Rectal smooth muscle tissue (tissue), 1 donor: ENCODE measurements around the gene TMEM129.

ENCODE experiments used
- H3K27ac ChIP-seq: one replicate; pipeline ENCODE4 v1.7.0; 2013; ENCODE audit warnings: low read depth, low read length, inconsistent platforms
- H3K27me3 ChIP-seq: one replicate; pipeline ENCODE4 v1.7.0; 2013; ENCODE audit warnings: low read length; ENCODE audit not compliant: control insufficient read depth, insufficient read depth
- H3K36me3 ChIP-seq: one replicate; pipeline ENCODE4 v1.7.0; 2013; ENCODE audit warnings: low read length; ENCODE audit not compliant: control insufficient read depth, insufficient read depth
- H3K4me1 ChIP-seq: one replicate; pipeline ENCODE4 v1.7.0; 2013; ENCODE audit warnings: low read length; ENCODE audit not compliant: control insufficient read depth, insufficient read depth
- H3K4me3 ChIP-seq: one replicate; pipeline ENCODE4 v1.7.0; 2013; ENCODE audit warnings: low read length
- H3K9ac ChIP-seq: one replicate; pipeline ENCODE4 v1.7.0; 2013; ENCODE audit warnings: low read length

The TMEM129 gene

GRCh38 chr4:1763550-1764080 lies 42.5 kb upstream of the TMEM129 start:
- Histone ChIP-seq H3K9ac (no peak overlapping the region), H3K27me3 (peaks cover 17% of the 10 kb centered on the region), H3K4me1 (peaks cover 2% of the 10 kb centered on the region), H3K4me3 (no peak overlapping the region), H3K36me3 (no peaks in the 10 kb centered on the region), H3K27ac (no peak overlapping the region)

- Histone ChIP-seq H3K27me3 (peaks cover 14% of the 10 kb centered on the region), H3K4me3 (no peak overlapping the region), H3K4me1 (peaks cover 2% of the 10 kb centered on the region), H3K36me3 (no peaks in the 10 kb centered on the region), H3K27ac (no peak overlapping the region), H3K9ac (no peak overlapping the region)
These were observed 42.0 kb upstream of the TMEM129 start for GRCh38 chr4:1763070-1763549.

- H3K9ac ChIP-seq, result no peak overlapping the region
- peaks cover 2% of the 10 kb centered on the region for H3K4me1 ChIP-seq
- H3K27me3 ChIP-seq, result peaks cover 11% of the 10 kb centered on the region
- H3K27ac ChIP-seq, result no peak overlapping the region
- H3K4me3 ChIP-seq, result no peak overlapping the region
- no peaks in the 10 kb centered on the region for H3K36me3 ChIP-seq
These were observed 41.3 kb upstream of the TMEM129 start for GRCh38 chr4:1762264-1763010.

- Histone ChIP-seq H3K27ac (no peak overlapping the region), H3K27me3 (peaks cover 9% of the 10 kb centered on the region), H3K36me3 (no peaks in the 10 kb centered on the region), H3K4me1 (peaks cover 2% of the 10 kb centered on the region), H3K9ac (no peak overlapping the region), H3K4me3 (no peak overlapping the region)
These were observed 40.1 kb upstream of the TMEM129 start for GRCh38 chr4:1761130-1761689.

GRCh38 chr4:1760521-1761071 lies 39.5 kb upstream of the TMEM129 start:
- Histone ChIP-seq H3K27ac (no peak overlapping the region), H3K27me3 (peaks cover 5% of the 10 kb centered on the region), H3K4me1 (peaks cover 2% of the 10 kb centered on the region), H3K9ac (no peak overlapping the region), H3K36me3 (no peaks in the 10 kb centered on the region), H3K4me3 (no peak overlapping the region)

- Histone ChIP-seq H3K9ac (no peak overlapping the region), H3K27me3 (no peaks in the 10 kb centered on the region), H3K36me3 (no peaks in the 10 kb centered on the region), H3K4me1 (peaks cover 2% of the 10 kb centered on the region), H3K4me3 (no peak overlapping the region), H3K27ac (no peak overlapping the region)
These were observed 38.7 kb upstream of the TMEM129 start for GRCh38 chr4:1759818-1760223.

- H3K4me1 ChIP-seq, result peaks cover 2% of the 10 kb centered on the region
These were observed 38.2 kb upstream of the TMEM129 start for GRCh38 chr4:1759170-1759817.

GRCh38 chr4:1758306-1759121 lies 37.4 kb upstream of the TMEM129 start:
- H3K27me3 ChIP-seq, result no peaks in the 10 kb centered on the region
- no peak overlapping the region for H3K27ac ChIP-seq
- no peaks in the 10 kb centered on the region for H3K4me1 ChIP-seq
- H3K36me3 ChIP-seq, result no peaks in the 10 kb centered on the region
- H3K9ac ChIP-seq, result no peak overlapping the region
- H3K4me3 ChIP-seq, result no peak overlapping the region

More at GRCh38 chr4:1759170-1759817, 38.2 kb upstream of the TMEM129 start:
- Histone ChIP-seq H3K9ac (no peak overlapping the region), H3K27ac (no peak overlapping the region), H3K36me3 (no peaks in the 10 kb centered on the region), H3K4me3 (no peak overlapping the region), H3K27me3 (no peaks in the 10 kb centered on the region)

- Histone ChIP-seq H3K4me3 (no peak overlapping the region), H3K27ac (no peak overlapping the region), H3K4me1 (no peaks in the 10 kb centered on the region), H3K27me3 (no peaks in the 10 kb centered on the region), H3K36me3 (no peaks in the 10 kb centered on the region), H3K9ac (no peak overlapping the region)
These were observed 36.7 kb upstream of the TMEM129 start for GRCh38 chr4:1757836-1758235.

GRCh38 chr4:1756893-1757779 lies 36.0 kb upstream of the TMEM129 start:
- H3K9ac ChIP-seq, result no peak overlapping the region
- H3K4me3 ChIP-seq, result no peak overlapping the region
- H3K27me3 ChIP-seq, result no peaks in the 10 kb centered on the region
- no peaks in the 10 kb centered on the region for H3K4me1 ChIP-seq
- H3K27ac ChIP-seq, result no peak overlapping the region
- no peaks in the 10 kb centered on the region for H3K36me3 ChIP-seq

GRCh38 chr4:1756079-1756478 lies 35.0 kb upstream of the TMEM129 start:
- H3K36me3 ChIP-seq, result no peaks in the 10 kb centered on the region

More at GRCh38 chr4:1756079-1756478, 35.0 kb upstream of the TMEM129 start:
- Histone ChIP-seq H3K4me3 (no peak overlapping the region), H3K27me3 (no peaks in the 10 kb centered on the region), H3K9ac (no peak overlapping the region), H3K27ac (no peak overlapping the region), H3K4me1 (no peaks in the 10 kb centered on the region)
